Activated CD4-positive, CD25-positive, alpha-beta regulatory T cell treated with anti-CD3 and anti-CD28 coated beads, Interleukin-2, amount 50 U/mL, for 16 hours (primary cell): ENCODE results near the gene RAB11FIP4.

Source experiments
- DNase-seq: peaks from one replicate; pipeline ENCODE4 v3.0.0-alpha.2; 2020; ENCODE audit warnings: low read depth, low spot score

Gene RAB11FIP4

DNA sequence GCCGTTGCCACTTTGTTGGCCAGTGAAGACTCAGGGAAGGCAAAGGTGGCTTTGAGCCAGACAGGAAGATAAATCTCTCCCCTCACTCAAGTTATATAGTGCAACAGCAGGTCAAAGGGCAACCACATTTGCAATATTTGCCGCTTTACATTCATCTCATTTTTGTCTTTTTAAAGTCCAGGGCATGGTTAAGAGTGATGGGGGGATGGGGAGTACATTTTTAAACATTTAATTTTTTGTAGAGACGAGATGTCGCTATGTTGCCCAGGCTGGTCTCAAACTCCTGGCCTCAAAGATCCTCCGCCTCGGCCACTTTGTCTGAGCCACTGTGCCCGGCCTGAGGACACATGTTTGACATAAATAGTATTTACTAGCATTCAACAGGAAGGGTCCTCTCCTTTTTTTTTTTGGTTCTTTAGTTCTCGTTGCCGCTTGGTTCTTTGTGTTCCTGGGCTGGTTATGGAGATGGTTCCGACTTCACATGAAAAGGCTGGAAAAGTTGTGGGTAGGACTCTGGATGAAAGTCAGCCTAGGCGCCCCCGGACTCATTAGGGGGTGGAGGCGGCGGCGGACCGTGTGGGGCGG lies 95.7 kb downstream of the RAB11FIP4 start:
- DNase-seq, result no peak

DNA sequence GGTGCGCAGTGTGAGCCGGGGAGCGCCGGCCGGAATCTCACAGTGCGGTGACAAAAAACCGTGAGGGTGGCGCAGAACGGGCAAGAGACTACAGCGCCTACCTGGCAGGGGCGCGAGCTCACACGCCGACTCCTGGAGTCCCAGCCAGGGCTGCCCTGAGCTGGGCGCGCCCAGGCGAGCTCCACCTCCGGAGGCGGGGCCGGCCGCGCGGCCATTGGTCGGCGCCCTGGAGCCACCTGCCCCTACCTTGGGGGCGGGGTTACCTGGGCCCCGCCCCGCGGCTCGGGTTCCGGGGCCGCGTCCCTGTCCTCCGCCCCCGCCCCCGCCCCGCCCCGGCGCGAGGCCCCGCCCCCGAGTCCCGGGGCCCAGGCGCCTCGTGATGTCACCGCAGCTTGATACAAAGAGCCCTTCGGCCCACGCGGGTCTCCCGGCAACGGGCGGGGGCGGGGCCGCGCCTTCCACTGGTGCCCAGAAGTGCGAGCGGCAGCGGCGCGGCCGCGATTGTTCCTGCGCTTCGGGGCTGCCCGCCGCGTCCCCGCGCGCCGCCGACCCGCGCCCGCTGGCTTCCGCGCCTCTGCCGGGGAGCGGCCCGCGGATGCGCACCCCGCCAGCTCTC lies 96.3 kb downstream of the RAB11FIP4 start:
- DNase-seq, result peak; percentile 88

DNA sequence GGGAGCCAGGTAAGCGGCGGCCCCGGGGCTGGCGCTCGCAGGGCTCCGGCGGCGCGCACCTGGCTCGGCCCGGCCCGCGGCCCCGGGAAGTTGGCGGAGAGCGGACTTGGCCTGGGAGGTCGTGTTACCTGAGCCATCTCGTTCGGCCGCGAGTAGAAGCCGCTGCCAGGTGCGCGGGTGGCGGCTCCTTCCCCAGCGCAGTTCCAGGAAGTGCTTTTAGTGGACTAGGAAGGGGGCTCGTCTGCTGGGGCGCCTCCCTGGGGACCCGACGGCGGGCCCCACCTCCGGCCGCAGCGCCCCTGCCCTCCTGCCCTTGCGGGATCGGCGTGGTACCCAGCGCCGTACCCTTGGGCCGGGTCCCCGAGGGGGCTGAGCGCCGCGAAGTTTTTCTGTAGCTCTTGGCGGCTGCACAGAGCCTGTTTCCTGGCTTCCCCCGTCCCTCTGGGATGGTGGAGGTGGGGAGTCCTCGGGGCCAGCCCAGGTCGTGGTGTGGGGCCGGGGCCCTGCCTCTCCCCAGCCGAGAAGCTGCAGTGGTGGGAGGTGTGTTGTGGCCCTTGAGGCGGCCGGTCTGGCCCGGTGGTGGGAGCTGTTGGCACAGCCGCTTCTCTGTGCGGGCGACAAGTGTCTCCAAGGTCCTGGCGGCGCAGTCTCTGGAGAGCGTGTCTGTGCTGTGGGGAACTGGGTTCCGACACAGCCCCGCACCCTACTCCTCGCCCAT lies 96.9 kb downstream of the RAB11FIP4 start:
- DNase-seq, result no peak

GRCh38 chr17:31488982-31489294 lies 97.5 kb downstream of the RAB11FIP4 start:
- no peak for DNase-seq

- DNase-seq, result no peak
These were observed 98.0 kb downstream of the RAB11FIP4 start for GRCh38 chr17:31489295-31490018.

- no peak for DNase-seq
These were observed 98.7 kb downstream of the RAB11FIP4 start for GRCh38 chr17:31490019-31490650.

- no peak for DNase-seq
These were observed 99.3 kb downstream of the RAB11FIP4 start for GRCh38 chr17:31490671-31491375.

DNA sequence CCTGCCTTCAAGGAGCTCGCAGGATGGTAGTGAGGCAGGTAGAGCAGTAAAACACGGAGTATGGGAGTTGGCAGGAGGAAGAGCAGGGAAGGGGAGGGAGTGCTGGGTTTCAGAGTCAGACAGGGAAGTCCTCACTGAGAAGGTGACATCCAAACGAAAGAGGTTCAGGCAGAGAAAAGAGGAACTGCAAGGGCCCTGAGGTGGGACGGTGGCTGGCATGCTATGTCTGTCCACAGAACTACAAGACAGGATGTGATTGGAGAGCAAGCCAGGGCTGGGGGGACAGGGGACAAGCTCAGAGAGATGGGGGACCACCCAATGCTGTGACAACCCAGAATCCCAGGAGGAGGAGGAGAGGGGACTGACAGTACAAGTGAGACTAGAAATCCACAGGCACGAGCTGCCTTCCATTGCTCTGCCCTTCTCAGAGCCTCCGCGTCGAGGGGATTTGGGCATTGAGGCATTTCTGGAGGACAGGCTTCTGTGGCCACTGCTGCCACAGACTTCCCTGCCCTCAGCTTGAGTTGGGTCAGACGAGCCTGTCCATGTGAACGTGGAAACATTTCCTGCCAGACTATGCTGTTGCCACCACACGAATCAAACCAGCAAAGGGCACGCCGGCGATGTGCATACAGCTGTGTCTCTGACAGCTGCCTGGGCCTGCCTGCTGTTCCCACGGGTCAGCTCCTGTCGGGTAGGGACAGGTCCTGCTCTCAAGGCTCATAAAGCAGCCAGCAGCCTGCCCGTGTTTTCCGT lies 100.1 kb downstream of the RAB11FIP4 start:
- no peak for DNase-seq

- no peak for DNase-seq
These were observed 100.7 kb downstream of the RAB11FIP4 start for GRCh38 chr17:31492206-31492605.

- DNase-seq, result peak; percentile 58
These were observed 101.6 kb downstream of the RAB11FIP4 start for GRCh38 chr17:31492880-31493655.

- no peak for DNase-seq
These were observed 102.2 kb downstream of the RAB11FIP4 start for GRCh38 chr17:31493656-31494155.

DNA sequence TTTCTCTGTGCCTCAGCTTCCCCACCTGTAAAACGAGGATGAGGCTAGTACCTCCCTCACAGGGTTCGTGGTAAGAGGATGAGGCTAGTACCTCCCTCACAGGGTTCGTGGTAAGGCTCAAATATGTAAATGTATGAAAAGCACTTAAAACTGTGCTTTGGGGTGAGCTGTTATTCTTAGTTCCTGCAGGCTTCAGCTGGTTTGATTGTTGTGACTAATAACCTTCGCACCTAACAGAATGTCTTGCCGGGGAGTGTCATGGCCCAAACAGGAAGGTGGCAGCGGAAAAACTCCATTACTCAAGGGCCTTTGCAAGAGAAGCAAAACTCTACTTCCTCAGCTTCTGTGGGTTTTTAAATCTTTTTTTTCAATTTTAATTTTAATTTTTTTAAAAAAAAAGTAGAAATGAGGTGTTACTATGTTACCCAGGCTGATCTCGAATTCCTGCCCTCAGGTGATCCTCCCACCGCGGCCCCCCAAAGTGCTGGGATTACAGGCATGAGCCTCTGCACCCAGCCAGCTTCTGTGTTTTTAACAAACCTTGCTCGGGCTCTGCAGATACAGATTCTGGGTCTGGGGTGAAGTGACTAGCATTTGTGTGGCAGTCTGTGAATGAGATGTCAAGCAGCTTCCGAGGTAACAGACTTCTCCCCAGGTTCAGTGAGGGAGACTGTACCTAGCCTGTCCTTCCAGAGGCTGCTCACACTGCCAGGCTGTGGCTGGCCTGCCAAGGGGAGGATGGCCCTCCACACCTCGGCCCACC lies 103.0 kb downstream of the RAB11FIP4 start:
- peak; percentile 55 for DNase-seq

- DNase-seq, result no peak
These were observed 103.8 kb downstream of the RAB11FIP4 start for GRCh38 chr17:31495022-31495885.

GRCh38 chr17:31496097-31496496 lies 104.6 kb downstream of the RAB11FIP4 start:
- no peak for DNase-seq

DNA sequence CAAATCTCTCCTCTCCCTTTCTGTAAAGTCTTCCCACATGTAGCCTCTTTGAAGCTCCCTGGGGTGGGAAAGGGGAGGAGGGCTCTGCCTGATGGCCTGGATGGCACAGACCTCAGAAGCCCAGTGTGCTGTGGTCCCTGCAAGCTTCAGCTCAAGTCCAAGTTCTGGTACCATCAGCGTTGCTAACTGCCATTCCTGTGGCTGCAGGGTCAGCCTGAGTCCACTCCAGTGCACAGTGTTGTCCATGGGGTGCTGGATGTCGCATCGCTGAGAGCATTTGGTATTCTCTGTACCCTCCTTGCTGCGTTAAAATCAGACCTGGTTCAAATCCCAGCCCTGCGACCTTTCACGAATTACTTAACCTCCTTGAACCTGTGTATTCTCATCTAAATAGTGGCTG lies 105.1 kb downstream of the RAB11FIP4 start:
- DNase-seq, result no peak

DNA sequence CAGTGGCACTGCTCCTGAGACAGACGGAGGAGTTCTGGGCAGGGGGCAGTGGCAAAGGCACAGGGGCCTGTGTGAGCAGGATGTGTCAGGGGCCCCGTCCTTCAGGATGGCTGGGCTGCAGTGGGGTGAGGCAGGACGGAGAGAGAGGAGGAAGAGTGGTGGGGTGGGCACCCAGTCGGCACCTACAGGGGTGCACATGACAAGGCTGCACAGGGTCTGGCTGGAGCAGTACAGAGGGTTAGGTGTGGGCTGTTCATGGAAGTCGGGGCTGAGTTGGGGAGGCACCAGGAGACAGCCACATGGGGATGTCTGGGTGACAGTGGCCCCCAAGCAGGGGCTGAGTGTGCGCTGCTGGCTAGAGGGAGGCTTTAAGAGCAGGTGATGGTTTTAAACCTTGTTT lies 106.0 kb downstream of the RAB11FIP4 start:
- DNase-seq, result no peak

DNA sequence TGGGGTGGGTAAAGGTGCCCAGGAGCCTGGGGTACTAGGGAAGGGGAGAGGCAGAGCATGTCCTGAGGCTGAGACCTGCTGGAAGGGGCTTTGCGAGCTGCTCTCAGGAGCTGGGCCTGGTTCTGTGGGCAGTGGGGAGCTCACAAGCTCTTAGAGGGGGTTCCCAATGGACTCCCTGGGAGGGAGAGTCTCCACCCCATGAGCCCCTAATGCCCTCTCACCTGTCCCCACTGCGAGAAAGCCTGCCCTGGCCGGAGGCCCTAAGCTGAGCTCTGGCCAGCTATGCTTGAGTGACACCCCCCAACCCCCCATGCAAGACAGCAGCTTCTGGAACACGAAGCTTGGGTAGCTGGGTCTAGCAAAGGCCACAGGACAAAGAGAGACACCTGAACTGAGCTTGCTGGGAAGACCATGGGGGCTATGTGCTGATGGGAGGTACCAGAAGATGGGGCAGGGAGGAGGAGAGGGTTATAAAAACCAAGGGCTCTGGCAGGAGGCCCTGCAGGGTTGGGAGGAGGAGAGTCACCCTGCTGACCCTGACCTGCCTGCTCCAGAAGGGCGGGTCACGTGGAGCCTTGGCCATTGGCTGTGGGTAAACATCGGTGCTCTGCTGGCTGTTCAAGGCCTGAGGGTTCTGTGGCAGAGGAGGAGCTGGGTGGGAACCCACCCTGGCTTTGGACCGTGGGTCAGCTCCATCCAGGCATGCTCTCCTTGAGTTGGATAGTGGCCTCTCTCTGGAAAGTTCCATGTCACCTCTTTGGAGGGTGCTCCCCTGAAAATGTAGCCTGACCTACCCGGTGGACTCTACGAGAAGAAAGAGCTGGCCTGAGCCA lies 106.7 kb downstream of the RAB11FIP4 start:
- DNase-seq, result no peak
